ENCODE results near the gene DAB2IP.
"Not testable (repeated sequence)": the region's sequence is repeated elsewhere in the genome, so short reads cannot be mapped to it uniquely, and the experiment has no call there.

Gene DAB2IP

DNA sequence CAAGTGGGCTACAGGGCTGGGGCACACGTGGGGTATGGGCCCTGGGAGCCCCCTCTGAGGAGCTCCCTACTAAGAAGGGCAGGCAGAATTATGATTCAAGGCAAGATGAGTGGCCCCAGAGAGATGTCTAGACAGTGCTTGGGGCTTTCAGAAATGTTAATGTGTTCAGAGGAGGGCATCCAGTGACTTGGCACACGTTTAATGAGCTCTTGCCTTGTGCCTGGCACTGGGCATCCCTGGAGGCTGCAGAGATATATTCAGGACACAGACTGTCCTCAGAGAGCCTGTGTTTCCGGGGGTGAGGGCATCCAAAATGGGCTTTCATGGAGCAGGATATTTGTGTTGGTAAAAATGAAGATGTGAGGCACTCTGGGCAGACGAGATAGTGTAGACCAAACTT is 25.4 kb upstream of the DAB2IP start:
- no peak for DNase-seq

- no peak for DNase-seq
Measured at GRCh38 chr9:121627427-121627826, 24.0 kb upstream of the DAB2IP start.

DNA sequence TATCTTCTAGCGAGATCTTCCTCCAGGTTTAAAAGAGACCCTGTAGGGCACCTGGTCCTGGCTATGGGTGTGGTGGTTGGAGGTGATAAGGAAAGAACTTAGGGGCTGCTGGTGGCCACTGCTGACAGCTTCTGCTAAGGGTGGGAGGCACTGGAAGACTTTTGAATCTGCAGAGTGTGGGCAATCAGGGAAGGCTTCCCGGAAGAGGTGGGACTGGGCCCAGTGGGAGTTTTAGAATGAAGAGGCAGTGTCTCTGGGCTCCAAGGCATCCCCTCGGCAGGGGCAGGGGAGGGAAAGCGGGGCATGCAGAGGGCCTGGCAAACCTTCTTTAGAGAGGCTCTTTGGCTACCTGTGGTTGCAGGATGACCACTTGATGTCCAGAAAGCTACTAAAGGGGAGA is 23.0 kb upstream of the DAB2IP start:
- DNase-seq, result no peak

DNA sequence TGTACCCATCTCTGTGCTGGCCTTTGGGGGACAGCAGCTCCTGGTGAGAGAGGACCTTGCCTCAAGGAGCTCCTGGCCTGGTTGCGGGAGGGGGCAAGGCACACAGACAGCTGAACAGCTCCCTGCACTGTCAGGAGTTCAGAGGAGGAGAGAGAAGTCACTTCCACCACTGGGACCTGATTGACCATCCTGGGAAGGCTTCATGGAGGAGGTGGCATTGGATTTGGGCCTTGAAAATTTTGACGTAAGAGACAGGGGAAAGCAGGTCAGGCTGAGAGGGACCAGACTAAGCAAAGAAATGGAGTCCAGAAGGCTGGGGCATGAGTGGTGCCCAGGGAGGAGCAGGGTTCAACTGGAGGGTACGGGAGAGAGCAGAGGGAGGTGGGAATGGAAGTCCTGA is 20.3 kb upstream of the DAB2IP start:
- no peak for DNase-seq

DNA sequence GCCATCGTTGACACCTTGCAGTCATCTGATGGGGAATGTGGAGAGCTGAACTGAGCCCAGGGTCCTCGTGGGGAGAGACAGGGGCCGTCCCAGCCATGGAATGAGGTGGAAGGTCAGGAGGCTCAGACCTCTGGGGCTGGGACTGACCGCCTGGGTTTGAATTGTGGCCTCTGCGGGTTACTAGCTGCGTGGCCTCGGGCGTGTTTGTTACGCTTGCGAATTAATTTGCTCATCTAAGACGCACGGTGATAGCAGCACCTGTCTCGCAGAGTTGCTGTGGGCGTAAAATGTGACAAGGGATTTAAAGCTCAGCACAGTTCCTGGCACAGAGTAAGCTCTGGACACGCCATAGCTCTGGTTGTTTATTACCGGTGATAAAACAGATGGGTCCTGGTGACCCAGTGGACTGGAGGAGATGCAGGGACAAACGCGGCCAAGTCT is 19.4 kb upstream of the DAB2IP start:
- no peak for DNase-seq

GRCh38 chr9:121633119-121633714 is 18.2 kb upstream of the DAB2IP start:
- no peak for DNase-seq

DNA sequence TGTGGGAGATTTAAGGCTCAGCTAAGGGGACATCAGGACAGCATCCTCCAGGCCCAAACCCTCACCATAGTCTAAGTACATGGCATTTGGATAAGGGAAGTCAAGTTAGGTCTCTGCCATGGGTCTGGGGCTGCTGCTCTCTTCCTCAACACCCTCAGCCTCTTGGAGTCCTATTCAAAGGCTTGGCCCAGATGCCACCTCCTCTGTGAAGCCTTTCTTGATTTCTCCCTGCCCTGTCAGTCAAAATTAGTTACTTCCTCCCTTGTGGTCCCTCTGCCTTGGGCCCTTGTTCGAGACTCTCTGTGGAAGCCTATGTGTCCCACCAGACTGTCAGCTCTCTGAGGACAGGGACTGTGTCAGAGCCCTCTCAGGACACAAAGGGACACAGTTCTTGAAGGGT is 17.7 kb upstream of the DAB2IP start:
- no peak for DNase-seq

DNA sequence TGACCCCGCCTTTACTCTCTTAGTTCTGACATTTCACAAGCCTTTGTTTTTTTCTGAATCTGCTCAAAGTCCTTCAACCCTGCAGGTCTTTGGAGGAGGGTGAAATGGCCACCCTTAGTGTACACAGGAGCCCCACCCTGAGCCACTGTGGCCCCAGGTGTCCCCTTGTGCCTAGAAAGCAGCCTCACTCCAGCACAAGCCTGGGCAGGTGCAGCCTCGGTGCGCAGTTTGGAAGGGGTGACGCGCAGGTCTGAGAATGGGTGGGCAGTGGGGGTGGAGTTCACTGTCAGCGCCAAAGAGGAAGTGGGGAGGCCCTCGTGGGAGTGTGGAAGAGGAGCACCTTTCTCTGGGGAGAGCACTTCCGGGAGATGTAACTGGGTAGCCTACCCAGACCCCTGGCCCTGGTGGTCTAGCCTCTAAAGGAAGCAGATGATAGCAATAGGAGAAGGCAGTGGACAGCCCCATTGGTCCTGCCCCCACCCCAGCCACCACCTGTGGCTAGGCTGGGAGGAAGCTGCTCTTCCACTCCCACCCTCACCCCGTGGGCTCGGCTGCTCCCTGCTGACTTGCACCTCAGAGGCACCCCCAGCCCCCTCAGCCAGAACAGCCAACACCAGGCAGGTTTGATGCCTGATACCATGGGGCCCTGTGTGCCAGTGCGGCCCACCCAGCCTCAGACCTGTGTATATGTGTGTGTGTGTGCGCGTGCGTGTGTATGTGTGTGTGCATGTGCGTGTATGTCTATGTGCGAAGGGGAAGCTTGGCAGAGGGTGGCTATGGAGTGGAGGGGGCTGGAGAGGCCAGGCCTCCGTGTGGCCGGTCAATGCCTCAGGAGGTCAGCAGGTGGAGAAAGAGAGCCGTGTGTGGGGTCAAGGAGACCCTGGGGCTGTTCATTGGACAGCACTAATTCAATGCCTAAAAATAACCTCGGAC is 16.8 kb upstream of the DAB2IP start:
- no peak for DNase-seq

GRCh38 chr9:121635300-121635876 is 16.0 kb upstream of the DAB2IP start:
- DNase-seq, result no peak

GRCh38 chr9:121636341-121636865 is 15.0 kb upstream of the DAB2IP start:
- DNase-seq, result no peak

- no peak for DNase-seq
Measured at GRCh38 chr9:121636978-121637712, 14.3 kb upstream of the DAB2IP start.

DNA sequence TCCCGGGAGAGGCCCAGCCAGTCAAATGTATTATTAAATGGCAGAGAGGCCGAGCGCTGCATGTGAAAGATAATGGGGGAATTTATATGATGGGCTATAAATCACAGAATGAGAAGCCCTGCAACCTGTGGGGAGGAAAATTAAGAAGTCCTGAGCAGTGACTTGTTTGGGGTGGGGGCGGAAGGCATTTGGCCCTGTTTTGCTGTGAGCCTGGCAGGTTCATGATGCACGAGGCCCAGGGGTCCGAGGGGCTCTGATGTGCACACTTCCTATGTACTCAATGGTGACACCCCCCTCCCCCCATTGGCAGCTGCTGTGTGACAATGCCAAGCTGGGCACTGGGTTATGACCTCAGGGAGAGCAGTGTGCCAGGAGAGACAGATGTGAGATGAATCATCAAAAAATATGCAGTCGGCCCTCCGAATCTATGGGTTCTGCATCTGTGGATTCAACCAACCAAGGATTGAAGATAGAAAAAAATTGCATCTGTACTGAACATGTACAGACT is 13.7 kb upstream of the DAB2IP start:
- DNase-seq, result no peak

- no peak for DNase-seq
Measured at GRCh38 chr9:121638399-121638798, 13.0 kb upstream of the DAB2IP start.

GRCh38 chr9:121638901-121639592 is 12.4 kb upstream of the DAB2IP start:
- no peak for DNase-seq

DNA sequence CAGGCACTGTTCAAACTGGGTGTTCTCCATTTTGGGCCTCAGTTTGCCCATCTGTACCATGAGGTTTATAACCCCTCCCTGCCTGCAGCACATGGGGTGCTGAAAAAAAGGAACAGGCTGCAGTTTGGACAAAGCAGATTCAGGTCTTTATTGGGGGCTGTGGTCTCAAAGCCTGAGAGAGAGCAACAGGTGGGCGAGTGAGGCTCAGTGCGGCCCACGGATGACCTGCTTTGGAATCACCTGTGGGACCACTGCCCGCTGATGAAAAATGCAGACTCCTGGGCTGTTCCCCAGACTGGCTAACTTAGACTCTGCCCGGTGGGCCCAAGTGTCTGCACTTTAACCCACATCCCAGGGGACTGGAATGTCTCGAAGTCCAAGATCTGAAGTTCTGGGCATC is 11.8 kb upstream of the DAB2IP start:
- DNase-seq, result no peak

GRCh38 chr9:121640076-121640475 is 11.4 kb upstream of the DAB2IP start:
- DNase-seq, result peak in 1 of 2 donors; percentile 37

DNA sequence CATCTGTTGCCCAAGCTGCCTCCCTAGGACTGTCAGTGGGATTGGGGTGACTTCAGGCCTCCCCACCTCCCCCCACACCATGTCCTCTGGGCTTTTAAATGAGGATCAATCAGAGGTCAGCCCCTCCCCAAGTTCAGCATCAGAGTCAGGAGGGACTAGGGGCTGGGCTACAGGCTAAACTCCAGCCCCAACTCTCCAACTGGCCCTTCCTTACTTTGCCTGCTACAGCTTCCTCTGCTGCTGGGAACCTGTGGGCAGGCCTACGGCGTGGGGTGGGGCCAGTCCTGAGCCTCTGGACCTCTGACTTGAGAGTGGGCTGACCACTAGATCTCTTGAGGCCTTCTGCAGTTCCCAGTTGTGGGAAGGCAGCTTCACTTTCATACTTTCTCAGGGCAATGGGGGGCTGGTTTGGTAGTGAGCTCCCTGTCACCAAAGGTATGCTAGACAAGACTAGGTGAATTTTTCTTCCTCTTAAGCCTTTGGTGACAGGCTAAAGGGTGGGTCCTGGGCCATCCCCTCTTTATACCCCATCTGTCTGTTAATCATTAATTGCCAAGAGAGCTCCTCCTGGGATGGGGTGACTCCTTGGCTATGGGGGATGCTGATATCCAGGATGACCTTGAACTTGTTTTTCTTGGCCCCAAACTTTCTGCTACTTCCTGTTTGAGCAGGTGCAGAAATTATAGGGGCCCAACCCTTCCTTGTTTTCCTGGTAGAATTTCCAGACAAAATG is 10.8 kb upstream of the DAB2IP start:
- DNase-seq, result peak; percentile 41 to 76

DNA sequence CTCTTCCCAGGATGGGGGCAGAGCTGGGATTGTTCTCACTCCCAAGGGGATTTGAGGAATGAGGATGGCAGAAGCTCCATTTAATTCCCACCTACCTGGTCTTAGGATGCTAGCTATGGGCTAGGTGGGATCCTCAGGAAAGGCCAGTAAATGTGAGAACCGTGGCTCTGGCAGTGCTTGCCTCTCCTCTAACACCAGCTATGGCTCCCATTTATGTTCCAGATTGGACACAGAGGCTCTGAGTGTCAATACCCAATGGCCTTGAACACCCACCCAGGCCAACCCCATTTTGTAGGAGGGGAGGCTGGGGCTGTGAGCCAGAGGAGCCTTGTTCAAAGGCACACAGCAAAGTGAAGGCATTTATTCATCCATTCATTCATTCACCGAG is 10.2 kb upstream of the DAB2IP start:
- no peak for DNase-seq

DNA sequence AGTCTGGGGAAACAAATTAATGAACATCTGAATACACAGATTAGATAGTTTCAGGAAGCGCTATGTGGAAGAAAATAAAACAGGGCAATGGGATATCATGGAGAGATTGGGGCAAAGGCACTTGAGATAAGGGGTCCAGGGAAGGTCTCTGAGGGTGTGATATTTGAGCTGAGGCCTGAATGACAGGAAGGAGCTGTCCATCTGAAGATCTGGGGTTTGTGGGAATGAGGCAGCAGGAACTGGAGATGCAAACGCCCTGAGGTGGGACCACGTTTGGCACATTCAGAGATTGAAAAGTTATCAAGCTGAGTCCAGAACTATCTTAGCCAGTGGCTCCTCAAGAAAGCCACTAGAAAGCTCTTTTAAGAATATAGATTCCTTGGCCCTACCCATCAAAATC is 8.7 kb upstream of the DAB2IP start:
- DNase-seq, result no peak

DNA sequence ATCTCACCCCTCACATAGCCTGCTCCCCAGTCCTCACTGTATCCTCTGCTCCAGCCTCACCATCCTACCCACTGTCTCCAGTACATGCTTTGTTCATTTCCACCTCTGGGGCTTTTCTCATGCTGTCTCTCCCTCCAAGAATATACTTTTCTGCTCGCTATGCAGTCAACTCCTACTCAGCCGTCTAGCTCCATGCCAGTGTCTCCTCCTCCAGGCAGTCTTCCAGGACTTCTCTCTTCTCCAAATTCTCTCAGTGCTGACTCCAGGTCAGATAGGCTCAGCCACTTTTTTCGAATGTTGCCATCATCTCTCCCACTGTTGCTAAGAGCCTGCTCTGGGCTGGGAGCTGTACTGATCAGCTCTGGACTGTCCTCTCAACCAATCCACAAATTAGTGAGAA is 8.0 kb upstream of the DAB2IP start:
- DNase-seq, result no peak

GRCh38 chr9:121644040-121644439 is 7.4 kb upstream of the DAB2IP start:
- DNase-seq, result not testable (repeated sequence)

GRCh38 chr9:121645003-121645402 is 6.4 kb upstream of the DAB2IP start:
- no peak for DNase-seq
